HCT116 (cell line): ENCODE measurements around the gene TRPC1. TPM values are rescaled to one million over a fixed set of nuclear protein-coding genes. Genes with fewer than 3 reads are reported as not detected.

Experiments
- ATAC-seq: fragments of 200-7000 bp; cut with Tn5 transposase; 2 replicates; pipeline ENCODE4 v1.9.1; 2020; ENCODE audit warnings: mild to moderate bottlenecking, moderate library complexity
- BruUV-seq: library from RNA; stranded (reverse); fragments of 400-500 nt; replicated peaks from 2 replicates; lab custom pipeline; 2021; lab: Mats Ljungman, UMichigan
- CTCF ChIA-PET: fragments of 300-600 bp; sonication (Branson Sonifier 250); formaldehyde crosslinking; loops from one replicate; lab custom pipeline; 2021; ENCODE audit warnings: antibody characterized with exemption; lab: Charles Lee
- POLR2A ChIA-PET: fragments of 300-600, 350-600 bp; sonication (Branson Sonifier 250); formaldehyde crosslinking; loops from one replicate; lab custom pipeline; 2021; ENCODE audit warnings: antibody characterized with exemption; lab: Charles Lee
- RAD21 ChIA-PET, 2 experiments: fragments of 300-600 bp; sonication (Branson Sonifier 250); formaldehyde crosslinking; loops; one replicate each; lab custom pipeline; 2023; ENCODE audit warnings: low total read pairs in 2 of 2; ENCODE audit not compliant: uncharacterized antibody in 2 of 2, unreplicated experiment in 2 of 2, low non-redundant PET in 1 of 2; lab: Charles Lee
- DNase-seq: peaks from one replicate; pipeline ENCODE4 v3.0.0-alpha.2; 2010; ENCODE audit warnings: low read depth, low spot score
- H2AFZ ChIP-seq: fragments of 200-600 bp; shearing (Covaris generic), sonication (generic); 2 replicates; pipeline ENCODE4 v1.6.1; 2017; ENCODE audit warnings: low read depth, mixed run types, mixed read lengths, antibody characterized with exemption, low read length; ENCODE audit not compliant: poor library complexity, severe bottlenecking
- H3K27ac ChIP-seq: 2 replicates; pipeline ENCODE4 v1.5.1; 2012; ENCODE audit warnings: low read depth, low read length
- H3K27me3 ChIP-seq: fragments of 200-600 bp; sonication (generic); 2 replicates; pipeline ENCODE4 v1.6.1; 2016; ENCODE audit warnings: mixed run types, low read length, mixed read lengths; ENCODE audit not compliant: insufficient read depth
- H3K36me3 ChIP-seq, 2 experiments: fragments of 200-500 bp in 1 of 2; fragments of 200-600 bp in 1 of 2; sonication (Bioruptor generic) in 1 of 2; sonication (generic) in 1 of 2; 2 replicates each; pipeline versions ENCODE4 v1.5.1 to v1.6.1; 2014 to 2016; ENCODE audit warnings: low read length in 2 of 2, inconsistent platforms in 1 of 2, mixed read lengths in 1 of 2, mixed run types in 1 of 2; ENCODE audit not compliant: insufficient read depth in 2 of 2, control insufficient read depth in 1 of 2
- H3K4me1 ChIP-seq, 2 experiments: fragments of 200-600 bp in 1 of 2; sonication (generic) in 1 of 2; 2 replicates each; pipeline versions ENCODE4 v1.5.1 to v1.6.1; 2012 to 2017; ENCODE audit warnings: low read length in 2 of 2, inconsistent platforms in 1 of 2, mild to moderate bottlenecking in 1 of 2, mixed read lengths in 1 of 2, mixed run types in 1 of 2, moderate library complexity in 1 of 2; ENCODE audit not compliant: insufficient read depth in 2 of 2, control insufficient read depth in 1 of 2
- H3K4me2 ChIP-seq: fragments of 200-600 bp; sonication (generic); 2 replicates; pipeline ENCODE4 v1.6.1; 2017; ENCODE audit warnings: mixed run types, low read length, mixed read lengths
- H3K4me3 ChIP-seq, 2 experiments: fragments of 200-600 bp in 1 of 2; sonication (generic) in 1 of 2; replicated peaks in 1 of 2; 2 replicates each; pipeline ENCODE4 v1.5.1; 2011 to 2016; ENCODE audit warnings: low read length in 2 of 2, control low read depth in 1 of 2, low read depth in 1 of 2, mild to moderate bottlenecking in 1 of 2, mixed read lengths in 1 of 2, mixed run types in 1 of 2
- H3K79me2 ChIP-seq: fragments of 200-600 bp; sonication (generic); 2 replicates; pipeline ENCODE4 v1.6.1; 2017; ENCODE audit warnings: mild to moderate bottlenecking, mixed run types, low read length, moderate library complexity, mixed read lengths; ENCODE audit not compliant: insufficient read depth
- H3K9ac ChIP-seq: fragments of 200-600 bp; sonication (generic); 2 replicates; pipeline ENCODE4 v1.6.1; 2016; ENCODE audit warnings: low read length, mixed read lengths
- H3K9me2 ChIP-seq: fragments of 200-600 bp; sonication (generic), shearing (Covaris generic); 2 replicates; pipeline ENCODE4 v1.6.1; 2017; ENCODE audit warnings: mixed run types, mild to moderate bottlenecking, moderate library complexity; ENCODE audit not compliant: insufficient read depth
- H3K9me3 ChIP-seq, 2 experiments: fragments of 200-500 bp in 1 of 2; fragments of 200-600 bp in 1 of 2; sonication (Bioruptor generic) in 1 of 2; sonication (generic) in 1 of 2; 2 replicates each; pipeline ENCODE4 v1.6.1; 2014 to 2017; ENCODE audit warnings: low read length in 2 of 2, mixed read lengths in 2 of 2, inconsistent platforms in 1 of 2, low read depth in 1 of 2, mild to moderate bottlenecking in 1 of 2, mixed run types in 1 of 2, moderate library complexity in 1 of 2; ENCODE audit not compliant: control insufficient read depth in 1 of 2, insufficient read depth in 1 of 2
- H4K20me1 ChIP-seq: fragments of 200-600 bp; sonication (generic), shearing (Covaris generic); 2 replicates; pipeline ENCODE4 v1.6.1; 2017; ENCODE audit warnings: mixed run types, mild to moderate bottlenecking, moderate library complexity; ENCODE audit not compliant: insufficient read depth
- ATF3 ChIP-seq: IDR thresholded peaks from 2 replicates; pipeline ENCODE4 v1.6.1; 2012
- CBX3 ChIP-seq: IDR thresholded peaks from 2 replicates; pipeline ENCODE4 v1.6.1; 2012; ENCODE audit warnings: low read depth
- EZH2phosphoT487 ChIP-seq: fragments of 200-600 bp; IDR thresholded peaks from 2 replicates; pipeline ENCODE4 v1.6.1; 2018; ENCODE audit warnings: antibody characterized with exemption, borderline replicate concordance
- JUND ChIP-seq: IDR thresholded peaks from 2 replicates; pipeline ENCODE4 v1.6.1; 2012
- SRF ChIP-seq: IDR thresholded peaks from 2 replicates; pipeline ENCODE4 v1.6.1; 2012; ENCODE audit warnings: low read depth
- TCF7L2 ChIP-seq: IDR thresholded peaks from 2 replicates; pipeline ENCODE4 v1.7.0; 2011; ENCODE audit warnings: borderline replicate concordance, inconsistent platforms; ENCODE audit not compliant: insufficient read depth, insufficient read length; ENCODE audit errors: extremely low read depth
- YY1 ChIP-seq: IDR thresholded peaks from 2 replicates; pipeline ENCODE4 v1.6.1; 2011; ENCODE audit warnings: low read length, low read depth, moderate library complexity, mild to moderate bottlenecking; ENCODE audit not compliant: insufficient replicate concordance; ENCODE audit errors: extremely low read depth
- ZBTB33 ChIP-seq: IDR thresholded peaks from 2 replicates; pipeline ENCODE4 v1.6.1; 2011; ENCODE audit warnings: mild to moderate bottlenecking, low read length, moderate library complexity; ENCODE audit not compliant: insufficient replicate concordance; ENCODE audit errors: extremely low read depth
- ZNF274 ChIP-seq: fragments of 200-500 bp; sonication (Bioruptor generic); IDR thresholded peaks from 2 replicates; pipeline ENCODE4 v1.6.1; 2014; ENCODE audit warnings: mild to moderate bottlenecking, low read depth, low read length, inconsistent platforms
- intact Hi-C: fragments of 100-400 bp; cut with micrococcal nuclease; formaldehyde crosslinking; loops from 2 replicates; pipeline ENCODE4 v1.10.0; 2022
- total RNA-seq: library from RNA; stranded (reverse); gene quantifications from one replicate; pipeline ENCODE4 v1.2.1, GENCODE V29; 2021; ENCODE audit not compliant: unreplicated experiment

TRPC1 gene
- total RNA-seq, 1 experiment from 2014 or later, result 6.1 TPM

- BruUV-seq, result no TSS peak
- RAD21 ChIA-PET, result no interaction called here
- H3K27me3 ChIP-seq, result no peaks in the 10 kb centered on the region
- no peak for DNase-seq
- H3K9ac ChIP-seq, result no peak overlapping the region
- intact Hi-C loops, result no loop called here
- no peaks in the 10 kb centered on the region for H3K9me2 ChIP-seq
- H3K36me3 ChIP-seq, result peaks cover 0 to 4% of the 10 kb centered on the region in 2 experiments; a peak in 1 of 4 replicates
- no peak overlapping the region for H3K4me2 ChIP-seq
- CTCF ChIA-PET, result no interaction called here
- no peaks in the 10 kb centered on the region for H3K79me2 ChIP-seq
- no peaks in the 10 kb centered on the region for H3K9me3 ChIP-seq
- H3K4me3 ChIP-seq, result no peak overlapping the region
- POLR2A ChIA-PET, result no interaction called here
- TF ChIP-seq ZNF274, result no peak
- ATAC-seq, result no peak
- no peaks in the 10 kb centered on the region for H3K4me1 ChIP-seq
- no peak overlapping the region for H3K27ac ChIP-seq
- H4K20me1 ChIP-seq, result no peaks in the 10 kb centered on the region
- H2AFZ ChIP-seq, result no peak overlapping the region
These were observed 33.2 kb upstream of the TRPC1 start for GRCh38 chr3:142690613-142691012.

GRCh38 chr3:142691527-142691926 lies 32.3 kb upstream of the TRPC1 start:
- no peaks in the 10 kb centered on the region for H3K9me3 ChIP-seq
- H3K4me1 ChIP-seq, result no peaks in the 10 kb centered on the region
- H4K20me1 ChIP-seq, result no peaks in the 10 kb centered on the region
- peaks cover 0 to 4% of the 10 kb centered on the region in 2 experiments; a peak in 1 of 4 replicates for H3K36me3 ChIP-seq
- no peaks in the 10 kb centered on the region for H3K79me2 ChIP-seq
- no peaks in the 10 kb centered on the region for H3K9me2 ChIP-seq
- no peak overlapping the region for H2AFZ ChIP-seq
- no peak overlapping the region for H3K4me2 ChIP-seq
- ChIA-PET POLR2A (no interaction called here), CTCF (no interaction called here), RAD21 (no interaction called here)
- H3K9ac ChIP-seq, result no peak overlapping the region
- intact Hi-C loops, result no loop called here
- H3K4me3 ChIP-seq, result no peak overlapping the region
- H3K27me3 ChIP-seq, result no peaks in the 10 kb centered on the region
- ATAC-seq, result no peak
- no peak for TF ChIP-seq ZBTB33
- no peak for TF ChIP-seq ATF3
- TF ChIP-seq CBX3, result no peak
- TF ChIP-seq JUND, result no peak
- TF ChIP-seq EZH2phosphoT487, result no peak
- TF ChIP-seq TCF7L2, result no peak
- TF ChIP-seq ZNF274, result no peak
- TF ChIP-seq SRF, result no peak
- no peak for TF ChIP-seq YY1
- DNase-seq, result no peak
- H3K27ac ChIP-seq, result no peak overlapping the region
- no TSS peak for BruUV-seq
